ENCODE results near the gene OPRPN. TPM values are rescaled to one million over a fixed set of nuclear protein-coding genes. Genes with fewer than 3 reads are reported as not detected.

Gene OPRPN, protein sequence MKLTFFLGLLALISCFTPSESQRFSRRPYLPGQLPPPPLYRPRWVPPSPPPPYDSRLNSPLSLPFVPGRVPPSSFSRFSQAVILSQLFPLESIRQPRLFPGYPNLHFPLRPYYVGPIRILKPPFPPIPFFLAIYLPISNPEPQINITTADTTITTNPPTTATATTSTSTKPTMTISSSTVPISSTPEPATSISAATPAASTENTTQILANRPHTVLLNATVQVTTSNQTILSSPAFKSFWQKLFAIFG
- total RNA-seq (2022; extraction: Qiagen RNA extraction) = not detected in 5 replicates

DNA sequence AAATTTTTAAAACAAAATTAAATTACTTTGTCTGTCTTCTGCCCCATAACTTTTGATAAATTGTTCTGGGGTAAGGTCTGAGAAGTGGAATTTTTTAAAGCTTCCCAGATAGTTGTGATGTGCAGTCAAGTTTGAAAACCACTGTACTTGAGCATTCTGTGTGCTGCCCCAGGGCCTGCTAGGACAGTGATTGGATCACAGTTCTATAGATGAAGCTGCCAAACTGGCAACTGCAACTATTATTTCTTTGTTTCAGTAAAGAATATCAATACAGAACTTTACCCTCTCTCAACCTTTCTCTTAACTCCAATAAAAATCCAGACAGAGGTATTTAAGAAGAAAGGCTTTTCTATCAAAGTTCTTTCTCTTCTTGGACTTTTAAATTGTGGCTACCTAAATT is at the start of gene OPRPN:
Gene OPRPN, plus strand, starts transcription at position 361 of the 400 bp plus-strand sequence. CDS start 1,346 bp downstream, outside the sequence.

DNA sequence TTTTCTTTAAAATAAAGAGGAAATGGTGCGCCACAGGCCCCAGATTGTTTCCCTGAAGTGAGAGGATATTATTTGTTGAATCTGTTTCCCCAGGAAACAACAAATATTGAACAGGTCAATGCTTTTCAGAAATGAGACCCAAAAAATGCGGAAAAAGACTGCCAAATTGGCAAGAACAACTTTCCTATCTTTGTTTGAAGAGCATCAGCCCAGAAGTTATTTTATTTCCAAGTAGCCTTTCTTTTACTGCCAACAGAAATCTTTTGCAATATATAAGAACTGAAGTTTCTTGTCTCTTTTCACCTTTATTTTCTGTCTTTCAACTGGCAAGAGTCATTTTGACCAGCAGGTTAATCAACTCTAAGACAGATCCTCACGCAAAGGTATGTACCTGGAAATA is 37.3 kb upstream of the OPRPN start, which contains the start of gene SMR3A:
Gene SMR3A, plus strand, starts transcription at position 301 of the 400 bp plus-strand sequence. CDS start 1,356 bp downstream, outside the sequence.

DNA sequence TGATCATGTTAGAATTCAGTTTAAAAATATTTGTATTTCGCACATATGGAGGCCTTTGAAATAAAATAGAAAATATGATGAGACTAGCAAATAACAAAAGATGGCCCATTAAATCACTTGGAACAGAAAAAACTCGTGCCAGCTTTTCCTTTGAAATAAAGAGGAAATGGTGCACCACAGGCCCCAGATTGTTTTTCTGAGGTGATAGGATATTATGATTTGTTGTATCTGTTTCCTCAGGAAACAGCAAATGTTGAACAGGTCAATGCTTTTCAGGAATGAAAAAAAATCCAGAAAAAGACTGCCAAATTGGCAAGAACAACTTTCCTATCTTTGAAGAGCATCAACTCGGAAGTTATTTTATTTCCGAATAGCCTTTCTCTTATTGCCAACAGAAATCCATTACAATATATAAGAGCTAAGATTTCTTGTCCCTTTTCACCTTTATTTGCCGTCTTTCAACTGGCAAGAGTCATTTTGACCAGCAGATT is 15.0 kb upstream of the OPRPN start, which contains the start of gene SMR3B:
Gene SMR3B, plus strand, starts transcription at position 441 of the 491 bp plus-strand sequence. CDS start 1,380 bp downstream, outside the sequence.

Other genes with a start within 250 kb of the OPRPN start
- not detected in 5 replicates for gene PRR27, start 243.7 kb upstream of the OPRPN start, total RNA-seq (2022; extraction: Qiagen RNA extraction)
- not detected in 5 replicates for gene ODAM, start 202.2 kb upstream of the OPRPN start, total RNA-seq (2022; extraction: Qiagen RNA extraction)
- gene FDCSP, start 171.8 kb upstream of the OPRPN start, total RNA-seq (2022; extraction: Qiagen RNA extraction) = not detected in 5 replicates
- not detected in 5 replicates for gene CSN3, start 155.3 kb upstream of the OPRPN start, total RNA-seq (2022; extraction: Qiagen RNA extraction)
- not detected in 5 replicates for gene CABS1, start 63.0 kb upstream of the OPRPN start, total RNA-seq (2022; extraction: Qiagen RNA extraction)
- not detected in 5 replicates for gene SMR3A, start 37.2 kb upstream of the OPRPN start, total RNA-seq (2022; extraction: Qiagen RNA extraction)
- gene SMR3B, start 14.8 kb upstream of the OPRPN start, total RNA-seq (2022; extraction: Qiagen RNA extraction) = not detected in 5 replicates
- gene MUC7, start 74.3 kb downstream of the OPRPN start, total RNA-seq (2022; extraction: Qiagen RNA extraction) = not detected in 5 replicates
- 0.20 TPM in 1 of 5 replicates, not detected in the others for gene AMTN, start 120.6 kb downstream of the OPRPN start, total RNA-seq (2022; extraction: Qiagen RNA extraction)
- not detected in 5 replicates for gene AMBN, start 194.3 kb downstream of the OPRPN start, total RNA-seq (2022; extraction: Qiagen RNA extraction)
- not detected in 5 replicates for gene ENAM, start 230.8 kb downstream of the OPRPN start, total RNA-seq (2022; extraction: Qiagen RNA extraction)